Measurements from ENCODE around the gene SAP30. TPM values are rescaled to one million over a fixed set of nuclear protein-coding genes. Genes with fewer than 3 reads are reported as not detected.

SAP30 gene
- total and polyA plus RNA-seq, 9 of the 15 experiments (the other 6 are each of a cell fraction or from before 2014, with no cell fraction given): 5.9 to 51.1 (median 32.6) TPM

DNA sequence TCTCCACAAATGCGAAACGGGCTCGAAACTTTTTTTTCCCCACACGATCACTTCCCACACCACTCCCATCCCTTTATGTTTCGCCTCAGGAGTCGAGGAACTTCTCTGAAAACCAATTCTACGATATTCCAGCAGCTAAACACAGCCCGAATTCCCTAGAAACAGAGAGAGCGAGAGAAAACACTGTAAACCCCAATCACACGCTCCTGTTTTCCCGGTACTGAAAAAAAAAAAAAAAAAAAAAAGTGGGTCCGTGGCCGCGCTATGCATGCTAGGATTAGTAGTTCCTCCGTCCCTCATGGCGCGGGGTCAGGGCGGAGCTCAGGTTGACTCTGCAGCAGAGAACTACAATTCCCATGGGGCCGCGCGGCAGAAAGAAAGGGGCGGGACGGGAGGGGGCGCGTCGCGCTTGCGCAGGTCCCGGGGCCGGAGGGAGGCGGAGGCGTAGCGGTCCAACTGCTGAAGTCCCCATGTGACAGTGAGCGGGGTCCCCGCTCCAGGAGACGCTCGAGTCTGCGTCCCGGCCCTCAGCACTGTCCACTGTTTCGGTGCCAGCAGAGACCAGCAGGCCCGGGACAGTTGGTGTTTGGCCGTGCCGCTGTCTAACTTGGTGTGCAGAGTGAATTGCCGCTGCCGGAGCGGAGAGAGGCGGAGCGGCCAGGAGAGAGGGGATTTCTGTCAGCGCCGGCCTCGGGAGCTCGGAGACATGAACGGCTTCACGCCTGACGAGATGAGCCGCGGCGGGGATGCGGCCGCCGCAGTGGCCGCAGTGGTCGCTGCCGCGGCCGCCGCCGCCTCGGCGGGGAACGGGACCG, at the start of gene SAP30 (continued):
- TF ChIP-seq ZBTB17 (CRISPR knock-in tag; IDR thresholded peaks at IDR 0.05) (no peak), RFX7 (CRISPR knock-in tag; IDR thresholded peaks at IDR 0.05) (no peak), U2AF1 (optimal IDR thresholded peaks at IDR 0.05; ENCODE audit: low read depth, low read length) (no peak), TAF9B (IDR thresholded peaks at IDR 0.05; ENCODE audit: partially characterized antibody) (no peak), ZNF212 (CRISPR knock-in tag; IDR thresholded peaks at IDR 0.05) (no peak), KDM4B (IDR thresholded peaks at IDR 0.05; ENCODE audit: borderline replicate concordance in 2 of 2, low read depth in 1 of 2) (no peak), FOXJ2 (tag; IDR thresholded peaks at IDR 0.05) (0 out of 2 replicates have a peak, but pooled peaks have one; percentile 47), EP300 (IDR thresholded peaks at IDR 0.05; ENCODE audit: low read length) (no peak), STAT5B (CRISPR knock-in tag; IDR thresholded peaks at IDR 0.05) (no peak), NCOR1 (IDR thresholded peaks at IDR 0.05) (no peak), CCAR2 (IDR thresholded peaks at IDR 0.05; ENCODE audit: low read depth, low read length) (no peak), NFIC (IDR thresholded peaks at IDR 0.05) (peak; percentile 63), SMC3 (conservative IDR thresholded peaks at IDR 0.05; ENCODE audit: insufficient read depth, low read depth, low read length) (no peak), STAT5A (IDR thresholded peaks at IDR 0.05; ENCODE audit: borderline replicate concordance, low read length) (no peak; the same call in 1 of the 2 replicates), EGR1 (conservative IDR thresholded peaks at IDR 0.05) (peak; percentile 88), POU5F1 (IDR thresholded peaks at IDR 0.05; ENCODE audit: borderline replicate concordance, low read depth, low read length, partially characterized antibody) (no peak), ZEB2 (IDR thresholded peaks at IDR 0.05) (no peak), FOSL1 (tag; conservative IDR thresholded peaks at IDR 0.05) (no peak), ZNF584 (CRISPR knock-in tag; IDR thresholded peaks at IDR 0.05; ENCODE audit: low read depth) (no peak), PHB2 (IDR thresholded peaks at IDR 0.05; ENCODE audit: low read depth) (no peak)
- TF ChIP-seq, protein P1, sequence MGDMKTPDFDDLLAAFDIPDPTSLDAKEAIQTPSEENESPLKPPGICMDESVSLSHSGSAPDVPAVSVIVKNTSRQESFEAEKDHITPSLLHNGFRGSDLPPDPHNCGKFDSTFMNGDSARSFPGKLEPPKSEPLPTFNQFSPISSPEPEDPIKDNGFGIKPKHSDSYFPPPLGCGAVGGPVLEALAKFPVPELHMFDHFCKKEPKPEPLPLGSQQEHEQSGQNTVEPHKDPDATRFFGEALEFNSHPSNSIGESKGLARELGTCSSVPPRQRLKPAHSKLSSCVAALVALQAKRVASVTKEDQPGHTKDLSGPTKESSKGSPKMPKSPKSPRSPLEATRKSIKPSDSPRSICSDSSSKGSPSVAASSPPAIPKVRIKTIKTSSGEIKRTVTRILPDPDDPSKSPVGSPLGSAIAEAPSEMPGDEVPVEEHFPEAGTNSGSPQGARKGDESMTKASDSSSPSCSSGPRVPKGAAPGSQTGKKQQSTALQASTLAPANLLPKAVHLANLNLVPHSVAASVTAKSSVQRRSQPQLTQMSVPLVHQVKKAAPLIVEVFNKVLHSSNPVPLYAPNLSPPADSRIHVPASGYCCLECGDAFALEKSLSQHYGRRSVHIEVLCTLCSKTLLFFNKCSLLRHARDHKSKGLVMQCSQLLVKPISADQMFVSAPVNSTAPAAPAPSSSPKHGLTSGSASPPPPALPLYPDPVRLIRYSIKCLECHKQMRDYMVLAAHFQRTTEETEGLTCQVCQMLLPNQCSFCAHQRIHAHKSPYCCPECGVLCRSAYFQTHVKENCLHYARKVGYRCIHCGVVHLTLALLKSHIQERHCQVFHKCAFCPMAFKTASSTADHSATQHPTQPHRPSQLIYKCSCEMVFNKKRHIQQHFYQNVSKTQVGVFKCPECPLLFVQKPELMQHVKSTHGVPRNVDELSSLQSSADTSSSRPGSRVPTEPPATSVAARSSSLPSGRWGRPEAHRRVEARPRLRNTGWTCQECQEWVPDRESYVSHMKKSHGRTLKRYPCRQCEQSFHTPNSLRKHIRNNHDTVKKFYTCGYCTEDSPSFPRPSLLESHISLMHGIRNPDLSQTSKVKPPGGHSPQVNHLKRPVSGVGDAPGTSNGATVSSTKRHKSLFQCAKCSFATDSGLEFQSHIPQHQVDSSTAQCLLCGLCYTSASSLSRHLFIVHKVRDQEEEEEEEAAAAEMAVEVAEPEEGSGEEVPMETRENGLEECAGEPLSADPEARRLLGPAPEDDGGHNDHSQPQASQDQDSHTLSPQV (IDR thresholded peaks at IDR 0.05): no peak
- TF ChIP-seq, protein P2, sequence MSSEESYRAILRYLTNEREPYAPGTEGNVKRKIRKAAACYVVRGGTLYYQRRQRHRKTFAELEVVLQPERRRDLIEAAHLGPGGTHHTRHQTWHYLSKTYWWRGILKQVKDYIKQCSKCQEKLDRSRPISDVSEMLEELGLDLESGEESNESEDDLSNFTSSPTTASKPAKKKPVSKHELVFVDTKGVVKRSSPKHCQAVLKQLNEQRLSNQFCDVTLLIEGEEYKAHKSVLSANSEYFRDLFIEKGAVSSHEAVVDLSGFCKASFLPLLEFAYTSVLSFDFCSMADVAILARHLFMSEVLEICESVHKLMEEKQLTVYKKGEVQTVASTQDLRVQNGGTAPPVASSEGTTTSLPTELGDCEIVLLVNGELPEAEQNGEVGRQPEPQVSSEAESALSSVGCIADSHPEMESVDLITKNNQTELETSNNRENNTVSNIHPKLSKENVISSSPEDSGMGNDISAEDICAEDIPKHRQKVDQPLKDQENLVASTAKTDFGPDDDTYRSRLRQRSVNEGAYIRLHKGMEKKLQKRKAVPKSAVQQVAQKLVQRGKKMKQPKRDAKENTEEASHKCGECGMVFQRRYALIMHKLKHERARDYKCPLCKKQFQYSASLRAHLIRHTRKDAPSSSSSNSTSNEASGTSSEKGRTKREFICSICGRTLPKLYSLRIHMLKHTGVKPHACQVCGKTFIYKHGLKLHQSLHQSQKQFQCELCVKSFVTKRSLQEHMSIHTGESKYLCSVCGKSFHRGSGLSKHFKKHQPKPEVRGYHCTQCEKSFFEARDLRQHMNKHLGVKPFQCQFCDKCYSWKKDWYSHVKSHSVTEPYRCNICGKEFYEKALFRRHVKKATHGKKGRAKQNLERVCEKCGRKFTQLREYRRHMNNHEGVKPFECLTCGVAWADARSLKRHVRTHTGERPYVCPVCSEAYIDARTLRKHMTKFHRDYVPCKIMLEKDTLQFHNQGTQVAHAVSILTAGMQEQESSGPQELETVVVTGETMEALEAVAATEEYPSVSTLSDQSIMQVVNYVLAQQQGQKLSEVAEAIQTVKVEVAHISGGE (CRISPR knock-in tag; IDR thresholded peaks at IDR 0.05): 0 out of 6 replicates have a peak, but pooled peaks of 1 of the 3 experiments have one; percentile 19
